Activated CD4-positive, alpha-beta T cell treated with anti-CD3 and anti-CD28 coated beads for 1 hour (primary cell): ENCODE measurements around the gene RAB12.
"Not testable (repeated sequence)": the region's sequence is repeated elsewhere in the genome, so short reads cannot be mapped to it uniquely, and the experiment has no call there.

Experiments used
- DNase-seq: peaks from one replicate; pipeline ENCODE4 v3.0.0-alpha.2; 2020

The RAB12 gene

GRCh38 chr18:8614875-8615274, 5.6 kb downstream of the RAB12 start:
- DNase-seq, result no peak

DNA sequence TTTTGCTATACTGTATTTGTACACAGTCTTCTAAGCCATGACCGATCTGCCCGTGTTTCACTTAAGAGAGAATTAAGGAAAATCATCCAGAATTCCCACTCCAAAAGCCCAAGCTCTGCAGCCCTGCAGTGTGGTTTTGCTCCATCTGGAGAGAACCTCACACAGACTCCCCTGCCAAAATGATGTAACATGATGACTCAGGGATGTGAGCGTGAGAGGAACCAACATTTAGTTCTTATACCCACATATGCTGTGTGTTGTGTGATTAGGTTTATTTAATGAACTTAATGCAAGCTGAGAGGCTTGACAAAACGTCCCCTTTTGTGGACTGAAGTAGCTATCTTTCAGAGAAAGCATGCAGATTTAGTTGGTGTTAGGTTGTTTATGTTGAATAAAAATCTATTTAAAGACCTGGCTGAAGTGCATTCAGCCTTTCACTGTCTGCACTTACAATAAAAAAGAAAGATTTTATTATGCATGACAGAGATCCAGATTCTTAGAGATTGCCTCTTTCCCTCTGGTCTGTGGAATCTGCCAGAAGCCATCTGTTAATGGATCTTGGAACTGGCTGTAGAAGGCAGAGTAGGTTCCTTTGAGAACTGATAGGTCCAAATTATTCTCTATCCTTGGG, 6.3 kb downstream of the RAB12 start:
- DNase-seq, result no peak

DNA sequence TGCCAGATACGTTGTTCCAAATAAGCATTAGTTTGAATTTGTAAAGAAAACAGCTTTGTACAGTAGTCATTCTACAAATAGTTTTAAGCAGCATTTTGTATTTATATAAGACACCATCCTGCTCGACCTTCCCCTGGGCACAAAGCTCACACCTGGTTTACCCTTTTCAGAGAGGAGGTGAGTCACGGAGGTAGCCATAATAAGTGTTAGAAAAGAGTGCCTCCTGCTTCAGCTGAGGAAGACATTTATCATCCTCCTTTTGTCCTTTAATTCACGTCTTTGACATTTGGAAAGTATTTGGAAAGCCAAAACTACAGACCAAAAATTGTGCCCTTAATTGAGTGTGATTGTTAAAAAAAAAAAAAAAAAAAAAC, 6.8 kb downstream of the RAB12 start:
- DNase-seq, result no peak

DNA sequence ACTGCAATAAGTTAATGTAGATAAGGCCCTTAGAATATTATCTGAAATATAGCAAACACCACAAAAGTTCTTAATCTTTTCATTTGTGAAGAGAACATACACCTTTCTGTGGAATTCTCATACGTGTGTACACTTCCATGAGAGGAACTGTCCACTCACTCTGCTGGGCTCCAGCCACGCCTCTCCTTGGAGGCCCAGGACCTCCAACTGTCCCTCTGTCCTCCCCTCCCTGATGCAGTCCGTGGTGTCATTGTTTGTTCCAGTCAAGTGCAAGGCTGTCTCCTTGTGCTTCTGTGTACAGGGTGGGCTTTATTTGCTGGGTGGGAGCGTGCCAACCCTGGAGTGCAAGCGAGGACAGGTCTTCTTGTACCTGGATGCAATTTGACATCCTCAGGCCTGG, 8.7 kb downstream of the RAB12 start:
- no peak for DNase-seq

DNA sequence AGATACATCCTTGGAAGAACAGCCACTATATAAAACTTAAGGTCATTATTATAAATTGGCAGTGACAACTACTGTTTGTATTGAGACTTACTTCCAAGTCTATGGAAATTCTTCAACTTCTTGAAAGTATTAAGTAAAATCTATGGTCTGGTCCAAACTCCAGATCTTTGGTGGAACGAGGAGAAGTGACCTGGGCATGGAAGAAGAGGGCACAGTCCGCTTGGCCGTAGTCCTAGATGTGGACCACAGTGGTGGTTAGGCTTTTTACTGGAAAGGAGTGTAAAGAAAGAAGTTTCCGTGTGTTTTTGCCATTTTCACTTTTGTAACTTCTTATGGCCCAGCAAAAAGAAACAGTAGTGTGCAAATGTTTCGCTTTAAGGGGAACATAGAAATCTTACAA, 9.8 kb downstream of the RAB12 start:
- no peak for DNase-seq

- DNase-seq, result no peak
Observed at GRCh38 chr18:8619835-8620577, 10.8 kb downstream of the RAB12 start.

DNA sequence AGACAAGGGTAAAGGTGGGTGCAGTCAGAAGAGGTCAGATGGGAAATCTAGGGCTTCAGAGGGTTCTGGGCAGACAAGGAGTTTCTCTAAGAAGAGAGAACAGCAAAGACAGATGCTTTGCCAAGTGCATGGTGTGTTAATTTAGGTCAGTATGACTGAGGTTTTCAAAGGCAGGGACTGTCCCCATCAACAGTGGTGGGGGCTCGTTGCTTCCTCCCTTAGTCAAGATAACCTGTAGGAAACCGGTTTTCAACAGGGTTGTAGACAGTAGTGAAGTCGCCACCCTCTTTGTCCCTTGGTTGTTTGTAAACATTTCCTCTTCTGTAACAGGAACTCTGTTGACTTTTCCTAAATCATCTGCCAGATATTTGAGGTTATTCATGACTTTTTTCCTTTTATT, 11.6 kb downstream of the RAB12 start:
- no peak for DNase-seq

DNA sequence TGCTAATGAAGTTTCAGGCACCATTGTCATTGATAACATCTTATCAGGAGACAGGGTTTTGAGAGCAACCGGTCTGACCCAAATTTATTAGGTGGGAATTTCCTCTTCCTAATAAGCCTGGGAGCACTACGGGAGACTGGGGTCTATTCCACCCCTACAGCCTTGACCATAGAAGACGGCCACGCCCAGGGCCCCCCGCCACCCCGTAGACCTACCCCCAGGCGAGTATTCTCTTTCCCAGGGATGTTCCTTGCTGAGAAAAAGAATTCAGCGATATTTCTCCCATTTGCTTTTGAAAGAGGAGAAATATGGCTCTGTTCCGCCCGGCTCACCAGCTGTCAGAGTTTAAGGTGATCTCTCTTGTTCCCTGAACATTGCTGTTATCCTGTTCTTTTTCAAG, 13.4 kb downstream of the RAB12 start:
- DNase-seq, result not testable (repeated sequence)

DNA sequence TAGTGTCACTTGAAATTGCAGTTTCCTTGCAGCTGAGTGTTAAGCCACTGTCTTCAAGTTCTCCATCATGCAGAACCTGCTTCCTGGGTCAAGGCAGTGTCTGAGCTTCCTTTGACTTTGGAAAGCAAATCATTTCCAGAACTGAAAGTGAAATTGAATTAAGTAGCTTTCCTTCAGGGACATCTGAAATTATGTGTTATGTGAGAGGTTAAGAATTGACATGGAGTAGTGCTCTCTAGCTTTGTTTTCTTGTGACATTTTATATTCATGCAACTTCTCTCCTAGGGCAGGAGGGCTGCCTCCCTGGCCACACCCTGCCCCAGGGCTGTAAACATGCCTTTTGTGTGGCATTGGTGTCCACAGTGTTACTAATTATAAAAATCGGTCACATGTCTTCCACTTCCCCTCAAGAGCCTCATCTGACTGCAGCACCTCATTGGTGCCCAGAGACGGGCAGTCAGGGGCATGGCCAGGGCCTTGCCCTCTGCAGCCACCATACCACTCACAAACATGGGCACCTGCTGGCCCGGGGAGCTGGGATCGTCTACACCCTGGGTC, 14.4 kb downstream of the RAB12 start:
- DNase-seq, result no peak

- no peak for DNase-seq
Observed at GRCh38 chr18:8625461-8626092, 16.3 kb downstream of the RAB12 start.

DNA sequence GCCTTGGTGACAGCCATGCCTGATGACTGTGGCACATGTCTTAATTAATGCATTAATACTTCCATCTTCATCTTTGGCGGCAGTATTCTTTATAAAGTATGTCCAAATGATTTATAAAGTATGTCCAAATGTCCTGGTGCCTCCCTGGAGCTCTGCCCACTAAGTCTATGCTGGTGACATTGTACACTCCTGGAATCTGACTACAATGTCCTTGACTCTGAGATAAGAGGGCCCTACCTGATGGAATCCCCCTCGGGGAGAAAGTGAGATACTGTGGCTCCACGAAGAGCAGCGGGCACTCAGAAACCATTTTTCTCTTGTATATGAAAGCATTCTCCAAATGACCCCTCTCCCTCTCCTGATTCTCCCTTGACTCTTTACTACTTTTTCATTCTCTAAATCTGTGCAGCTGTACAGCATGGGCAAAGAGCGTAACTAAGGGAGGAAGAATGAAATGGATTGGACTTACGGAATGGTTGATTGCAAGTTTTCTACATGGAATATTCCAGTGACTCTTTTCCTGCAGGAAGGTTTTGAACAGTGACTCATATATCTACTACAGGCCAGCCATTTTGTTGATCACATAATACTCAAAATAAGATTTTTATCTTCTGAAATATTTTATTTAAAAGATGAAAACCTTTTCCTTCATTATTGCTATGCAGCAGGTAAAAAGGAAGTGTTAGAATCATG, 17.3 kb downstream of the RAB12 start:
- no peak for DNase-seq

- no peak for DNase-seq
Observed at GRCh38 chr18:8627107-8627472, 17.9 kb downstream of the RAB12 start.

DNA sequence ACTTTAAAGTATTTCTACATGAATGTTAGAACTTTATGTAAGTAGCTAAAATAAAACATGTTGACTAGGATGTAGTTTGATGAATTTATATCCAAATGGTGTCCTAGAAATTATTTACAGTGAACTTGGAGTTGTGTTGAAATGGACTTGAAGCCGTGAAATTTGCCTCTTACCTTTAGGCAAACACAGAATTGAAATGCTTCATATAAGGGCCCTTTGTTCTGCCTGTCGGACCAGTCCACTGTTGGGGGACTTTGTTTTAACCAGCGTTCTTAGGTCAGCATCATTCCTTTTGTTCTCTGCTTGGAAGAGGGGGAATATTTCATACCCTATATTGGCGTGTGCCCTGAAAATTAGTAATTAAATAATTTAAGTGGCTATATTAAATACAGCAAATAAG, 18.3 kb downstream of the RAB12 start:
- no peak for DNase-seq

DNA sequence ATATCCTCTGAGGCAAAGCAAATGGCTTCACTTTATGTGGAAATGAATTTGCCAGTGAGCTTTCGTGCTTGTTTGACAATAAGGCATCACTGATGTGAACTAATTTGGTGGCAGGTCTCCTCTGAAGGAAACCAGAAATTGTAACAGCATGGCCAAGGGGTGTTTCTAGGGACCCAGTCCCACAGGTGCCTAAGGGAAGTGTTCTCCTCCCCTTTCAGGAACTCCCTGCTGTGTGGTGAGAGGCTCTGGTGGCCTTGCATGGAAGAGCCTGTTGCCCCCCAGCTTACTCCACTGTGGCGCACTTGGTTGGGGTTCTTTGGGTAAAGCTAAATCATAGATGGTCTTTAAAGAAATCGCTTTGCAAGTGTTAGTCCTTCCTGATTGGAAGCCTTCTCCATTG, 20.4 kb downstream of the RAB12 start:
- no peak for DNase-seq

DNA sequence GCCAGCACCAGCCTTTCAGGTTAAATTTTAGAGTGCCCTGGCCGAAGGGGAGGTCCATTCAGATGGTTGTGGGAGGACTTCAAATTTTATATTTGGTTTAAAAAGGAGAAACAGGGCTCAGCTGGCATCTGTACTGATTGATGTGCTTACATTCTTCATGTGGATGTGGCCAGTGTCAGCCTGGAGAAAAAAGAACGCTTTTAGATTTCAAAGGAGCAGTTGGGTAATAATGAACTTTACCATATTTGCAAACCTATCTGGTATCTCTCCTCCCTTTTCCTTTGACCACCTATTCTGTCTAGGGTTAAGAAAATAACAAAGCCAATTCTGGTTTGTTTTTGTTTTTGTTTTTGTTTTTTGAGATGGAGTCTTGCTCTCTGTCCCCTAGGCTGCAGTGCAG, 21.3 kb downstream of the RAB12 start:
- DNase-seq, result no peak

DNA sequence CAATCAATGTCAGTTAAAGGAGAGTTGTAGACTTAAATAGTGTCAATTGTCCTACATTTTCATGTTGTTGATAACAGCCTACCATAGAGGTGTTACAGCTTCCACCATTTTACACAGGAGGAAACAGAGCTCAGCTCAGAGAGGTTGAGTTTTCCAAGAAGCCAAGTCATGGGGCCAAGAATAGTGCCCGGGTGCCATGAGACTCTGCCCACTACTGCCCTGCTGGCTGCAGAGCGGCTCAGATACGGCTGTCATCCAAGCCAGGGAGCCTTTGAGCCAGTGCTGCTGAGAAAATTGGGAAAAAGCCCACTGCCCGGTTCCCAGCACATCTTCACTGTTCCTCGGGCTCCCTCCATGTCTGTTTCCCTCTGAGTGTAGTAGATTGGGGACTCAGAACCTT, 22.0 kb downstream of the RAB12 start:
- DNase-seq, result no peak

DNA sequence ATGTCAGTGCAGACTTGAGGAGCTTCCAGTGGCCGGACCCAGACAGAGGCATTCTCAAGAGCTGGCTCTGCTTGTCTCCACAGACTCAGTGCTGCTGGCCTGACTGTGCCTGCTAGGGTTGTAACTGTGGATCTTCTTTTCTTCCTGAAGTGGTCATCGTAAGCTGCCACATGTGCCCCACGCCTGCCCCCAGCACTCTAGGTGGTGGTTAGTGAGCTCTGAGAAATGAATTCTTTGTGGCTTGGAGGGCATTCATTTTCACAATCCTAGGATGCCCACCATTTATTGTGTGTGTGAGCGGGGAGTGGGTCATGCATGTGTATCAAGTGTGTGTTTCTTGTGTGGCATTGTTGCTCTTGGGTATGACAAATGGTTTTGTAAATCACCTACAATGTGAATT, 23.1 kb downstream of the RAB12 start:
- DNase-seq, result no peak

DNA sequence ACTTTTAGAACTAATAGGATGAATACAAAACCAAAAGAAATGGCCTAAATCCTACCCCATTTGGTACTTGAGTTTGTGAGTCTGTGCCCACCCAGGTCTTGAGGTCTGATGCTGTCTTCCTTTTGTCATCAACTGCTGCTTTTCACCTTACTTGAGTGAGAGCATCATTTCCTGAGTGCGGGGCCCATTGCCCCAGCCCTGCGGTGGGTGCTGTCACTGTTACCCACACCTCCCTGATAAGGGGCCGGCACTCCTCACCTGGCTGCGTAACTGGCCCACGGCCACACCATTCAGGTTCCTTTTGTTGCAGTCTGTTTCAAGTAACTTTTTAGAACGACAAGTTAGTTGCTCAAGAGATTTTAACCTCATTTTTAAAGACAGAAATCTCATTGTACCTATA, 25.3 kb downstream of the RAB12 start:
- DNase-seq, result no peak

GRCh38 chr18:8635087-8635486, 25.9 kb downstream of the RAB12 start:
- no peak for DNase-seq

- DNase-seq, result no peak
Observed at GRCh38 chr18:8639762-8640161, 30.5 kb downstream of the RAB12 start.

- no peak for DNase-seq
Observed at GRCh38 chr18:8643326-8643878, 34.2 kb downstream of the RAB12 start.

- DNase-seq, result not testable (repeated sequence)
Observed at GRCh38 chr18:8647359-8647758, 38.1 kb downstream of the RAB12 start.
